NCI-H2196 (cell line): ENCODE results near the gene TTC16.
A peak's percentile ranks its signal among the peaks of the same experiment; 100 is the strongest.

ENCODE experiments used
- DNase-seq: peaks from one replicate; lab custom pipeline; 2025; ENCODE audit not compliant: unreplicated experiment; lab: John Stamatoyannopoulos, UW

Gene TTC16

DNA sequence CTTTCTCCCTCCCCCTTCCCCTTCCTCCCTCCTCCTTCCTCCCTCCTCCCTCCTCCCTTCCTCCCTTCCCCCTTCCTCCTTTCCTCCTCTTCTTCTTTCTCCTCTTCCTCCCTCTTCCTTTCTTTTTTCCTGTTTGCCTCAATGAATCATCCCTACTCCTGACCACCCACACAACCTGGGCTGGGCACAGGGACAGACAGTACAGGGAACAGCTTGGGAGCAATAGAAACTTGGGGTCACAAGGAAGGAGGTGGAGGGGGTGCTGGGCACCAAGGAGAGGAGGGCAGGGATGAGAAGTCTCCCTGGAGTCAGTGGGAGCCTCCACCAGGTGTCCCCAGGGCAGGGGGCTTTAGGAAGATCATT, 5.0 kb downstream of the TTC16 start:
- no peak for DNase-seq

DNA sequence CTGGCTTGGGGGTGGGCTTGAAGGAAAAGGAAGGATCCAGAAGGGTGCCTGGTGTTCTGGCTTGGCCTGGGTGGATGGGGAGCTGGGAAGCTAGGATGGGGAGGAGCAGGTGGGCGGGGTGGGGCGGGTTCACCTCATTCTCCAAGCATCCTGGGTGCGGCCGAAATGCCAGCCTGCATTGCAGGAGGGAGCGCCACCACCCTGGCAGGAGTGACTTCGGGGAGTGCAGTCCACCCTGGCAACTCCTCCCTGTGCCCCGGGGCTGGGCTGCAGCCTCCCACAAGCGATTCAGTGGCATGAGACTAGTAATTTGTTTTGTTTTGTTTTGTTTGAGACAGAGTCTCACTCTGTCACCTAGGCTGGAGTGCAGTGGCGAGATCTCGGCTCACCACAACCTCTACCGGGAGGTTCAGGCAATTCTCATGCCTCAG, 5.5 kb downstream of the TTC16 start:
- no peak for DNase-seq

DNA sequence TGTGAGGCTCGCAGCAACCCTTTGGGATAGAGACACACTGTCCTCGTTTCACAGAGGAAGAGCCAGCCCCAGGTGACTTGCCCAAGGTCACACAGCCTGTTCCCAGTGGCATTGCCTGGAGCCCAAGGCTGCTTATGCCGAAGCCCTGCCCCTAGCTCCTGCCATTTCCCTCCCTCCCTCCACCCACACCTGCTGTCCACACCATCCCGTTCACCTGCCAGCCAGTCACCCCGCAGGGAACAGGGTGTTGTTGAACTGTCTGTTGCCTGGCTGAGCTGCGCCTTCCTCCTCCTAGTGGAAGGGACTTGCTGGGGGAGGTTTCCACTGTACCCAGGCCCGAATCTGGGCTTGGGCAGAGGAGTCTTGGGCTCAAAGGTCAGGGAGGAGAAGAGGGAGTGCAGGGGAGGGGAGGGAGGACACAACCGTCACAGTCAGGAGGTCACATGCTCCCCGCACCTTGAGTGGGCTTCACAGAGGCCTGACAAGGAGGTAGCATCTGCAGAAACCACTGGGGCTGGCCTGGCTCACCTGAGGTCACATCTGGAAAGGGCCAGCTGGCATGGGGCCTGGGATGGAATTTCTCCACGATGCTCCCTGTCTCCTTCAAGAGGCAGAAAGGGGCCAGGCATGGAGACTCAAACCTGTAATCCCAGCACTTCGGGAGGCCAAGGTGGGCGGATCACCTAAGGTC, 6.3 kb downstream of the TTC16 start:
- no peak for DNase-seq

DNA sequence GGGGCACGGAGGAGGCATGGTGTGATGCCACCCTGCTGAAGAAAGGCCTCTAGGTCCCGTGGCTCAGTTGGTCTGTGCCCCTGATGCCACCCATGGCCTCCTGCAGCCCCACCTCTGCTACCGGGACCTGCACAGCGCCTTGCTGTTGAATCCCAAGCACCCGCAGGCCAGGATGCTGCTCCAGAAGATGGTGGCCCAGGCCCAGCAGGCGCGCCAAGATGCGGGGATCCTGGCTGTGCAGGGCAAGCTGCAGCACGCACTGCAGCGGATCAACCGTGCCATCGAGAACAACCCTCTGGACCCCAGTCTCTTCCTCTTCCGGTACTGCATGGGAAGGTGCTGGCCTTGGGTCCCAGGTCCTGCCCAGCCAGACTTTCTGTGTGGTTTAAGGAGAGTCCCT, 7.1 kb downstream of the TTC16 start:
- no peak for DNase-seq

DNA sequence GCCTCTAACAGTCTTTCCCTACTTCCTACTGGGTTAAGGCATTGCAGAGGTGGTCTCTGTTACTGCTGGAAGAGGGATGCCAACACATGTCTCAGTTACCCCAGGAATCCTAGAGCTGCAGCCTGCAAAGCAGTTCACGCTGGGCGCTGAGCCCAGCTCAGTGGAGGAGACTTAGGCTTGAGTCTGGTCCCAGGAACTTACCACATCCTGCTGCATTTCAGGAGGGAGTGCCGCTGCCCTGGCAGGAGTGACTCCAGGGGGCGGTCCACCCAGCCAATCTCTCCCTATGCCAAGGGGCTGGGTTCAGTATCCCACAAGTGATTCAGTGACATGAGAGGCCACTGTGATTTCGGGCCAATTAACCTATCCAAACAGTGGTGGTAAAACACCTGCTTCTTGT, 7.6 kb downstream of the TTC16 start:
- DNase-seq = peak; percentile 65

DNA sequence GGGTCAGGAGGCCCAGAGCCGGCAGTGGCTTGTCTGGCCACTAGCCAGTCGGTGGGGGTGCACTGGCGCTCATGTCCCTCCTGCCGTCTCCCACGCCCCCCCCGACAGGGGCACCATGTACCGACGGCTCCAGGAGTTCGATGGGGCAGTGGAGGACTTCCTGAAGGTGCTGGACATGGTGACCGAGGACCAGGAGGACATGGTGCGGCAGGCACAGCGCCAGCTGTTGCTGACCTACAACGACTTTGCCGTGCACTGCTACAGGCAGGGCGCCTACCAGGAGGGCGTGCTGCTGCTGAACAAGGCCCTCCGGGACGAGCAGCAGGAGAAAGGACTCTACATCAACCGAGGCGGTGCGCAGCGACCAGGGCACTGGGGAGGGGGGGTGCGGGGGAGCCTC, 8.1 kb downstream of the TTC16 start:
- DNase-seq = peak; percentile 39

DNA sequence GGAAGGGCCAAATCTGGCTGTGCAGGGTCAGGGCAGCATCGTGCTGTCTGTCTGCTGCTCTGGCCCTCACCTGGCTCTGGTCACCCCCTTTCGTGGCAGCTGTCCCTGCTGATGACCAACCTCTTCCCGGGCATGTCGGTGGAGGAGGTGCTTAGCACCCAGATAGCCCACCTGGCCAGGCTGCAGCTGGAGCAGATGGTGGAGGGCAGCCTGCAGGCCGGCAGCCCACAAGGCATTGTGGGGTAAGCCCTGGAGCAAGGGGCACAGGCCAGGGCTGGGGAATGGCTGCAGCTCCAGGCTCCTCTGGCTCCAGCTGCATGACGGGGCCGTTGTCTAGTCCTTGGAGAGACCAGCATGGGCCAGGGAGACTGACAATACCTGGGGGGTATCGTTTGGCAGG, 11.0 kb downstream of the TTC16 start:
- no peak for DNase-seq

DNA sequence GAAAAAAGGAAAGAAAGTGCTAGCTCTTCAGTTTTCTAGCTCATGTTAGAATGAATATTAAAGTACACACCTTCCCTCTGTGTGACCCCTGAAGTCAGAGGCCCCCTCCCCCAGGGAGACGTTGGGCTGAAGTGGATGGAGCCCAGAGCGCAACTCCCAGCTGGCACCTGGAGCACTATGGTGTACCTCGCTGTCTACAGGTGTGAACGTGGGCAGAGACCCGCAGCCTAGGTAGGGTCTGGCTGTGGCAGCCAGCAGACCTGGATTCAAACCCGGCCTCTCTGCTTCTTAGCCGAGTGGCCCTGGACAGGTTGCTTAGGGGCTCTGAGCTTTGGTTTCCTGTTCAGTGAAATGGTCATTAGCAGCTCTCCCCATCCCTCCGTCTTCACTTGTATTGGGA, 12.9 kb downstream of the TTC16 start:
- no peak for DNase-seq

DNA sequence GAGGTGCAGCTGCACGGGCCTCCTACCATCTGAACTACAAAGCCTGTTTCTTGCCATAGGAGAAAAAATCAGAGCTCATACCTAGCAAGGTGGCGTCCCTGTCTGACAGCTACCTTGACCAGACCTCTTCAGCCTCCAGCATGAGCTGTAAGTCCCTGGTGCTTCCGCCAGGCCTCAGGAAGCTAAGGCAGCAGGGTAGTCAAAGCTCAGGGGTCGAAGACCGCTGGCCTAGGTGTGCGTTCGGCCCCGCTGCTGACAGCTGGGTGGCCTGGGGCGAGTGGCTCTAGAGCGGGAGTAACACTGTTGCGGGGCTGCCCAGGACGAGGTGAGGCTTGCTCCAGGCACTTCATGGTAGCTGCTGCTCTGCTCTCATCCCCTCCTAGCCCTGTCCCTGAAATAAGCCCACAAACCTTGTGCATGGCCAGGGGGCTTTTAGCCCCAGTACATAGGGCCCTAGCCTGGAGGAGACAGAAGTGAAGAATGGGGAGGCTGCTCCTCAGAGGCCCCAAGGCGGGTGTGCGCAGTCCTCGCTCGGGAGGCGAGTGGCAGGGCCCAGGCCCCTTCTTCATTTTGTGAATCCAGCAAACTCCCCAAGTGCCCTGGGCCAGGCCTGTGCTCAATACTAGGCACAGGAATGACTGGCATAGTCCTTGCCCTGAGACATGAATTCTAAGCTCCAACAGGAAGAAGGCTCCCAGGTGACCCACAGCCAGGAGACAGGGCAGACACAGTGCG, 13.8 kb downstream of the TTC16 start:
- DNase-seq = no peak

DNA sequence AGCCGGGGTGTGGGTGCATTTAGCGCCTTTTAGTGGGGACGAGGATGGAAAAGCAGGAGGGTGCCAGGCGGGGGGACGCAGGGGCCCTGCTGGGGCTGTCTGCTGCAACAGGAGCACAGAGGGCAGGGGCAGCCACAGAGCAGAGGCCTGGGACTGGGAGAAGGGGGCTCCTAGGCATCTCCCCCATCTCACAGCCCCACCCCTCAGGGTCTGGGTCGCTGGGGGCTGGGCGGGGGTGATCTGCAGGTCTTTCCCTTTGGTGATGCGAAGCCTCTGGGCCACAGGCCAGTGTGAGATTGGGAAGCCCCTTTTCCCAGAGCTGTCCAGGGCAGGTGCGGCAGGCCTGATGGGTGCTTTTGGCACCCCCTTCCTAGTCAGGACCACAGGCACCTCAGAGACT, 14.4 kb downstream of the TTC16 start:
- DNase-seq = no peak

DNA sequence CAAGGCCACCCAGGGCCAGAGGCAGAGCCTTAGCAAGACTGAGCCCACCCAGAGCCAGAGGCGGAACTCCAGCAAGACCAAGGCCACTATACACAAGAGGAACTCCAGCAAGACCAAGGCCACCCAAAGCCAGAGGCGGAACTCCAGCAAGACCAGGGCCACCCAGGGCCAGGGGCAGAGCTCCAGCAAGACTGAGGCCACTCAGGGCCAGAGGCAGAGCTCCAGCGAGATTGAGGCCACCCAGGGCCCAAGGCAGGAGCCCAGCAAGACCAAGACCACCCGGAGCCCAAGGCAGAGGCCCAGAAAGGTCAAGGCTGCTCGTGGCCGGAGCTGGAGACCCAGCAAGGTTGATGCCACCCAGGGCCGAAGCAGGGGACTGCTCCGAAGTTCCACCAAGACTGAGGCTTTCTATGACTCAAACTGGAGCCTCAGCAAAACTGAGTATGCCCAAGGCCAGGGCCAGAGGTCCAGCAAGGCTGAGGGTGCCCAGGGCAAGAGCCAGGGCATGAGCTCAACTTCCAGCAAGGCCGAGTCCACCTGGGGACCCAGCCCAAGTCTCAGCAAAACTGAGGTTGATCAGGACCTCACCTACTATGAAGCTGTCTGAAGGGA, 15.0 kb downstream of the TTC16 start:
- DNase-seq = no peak

DNA sequence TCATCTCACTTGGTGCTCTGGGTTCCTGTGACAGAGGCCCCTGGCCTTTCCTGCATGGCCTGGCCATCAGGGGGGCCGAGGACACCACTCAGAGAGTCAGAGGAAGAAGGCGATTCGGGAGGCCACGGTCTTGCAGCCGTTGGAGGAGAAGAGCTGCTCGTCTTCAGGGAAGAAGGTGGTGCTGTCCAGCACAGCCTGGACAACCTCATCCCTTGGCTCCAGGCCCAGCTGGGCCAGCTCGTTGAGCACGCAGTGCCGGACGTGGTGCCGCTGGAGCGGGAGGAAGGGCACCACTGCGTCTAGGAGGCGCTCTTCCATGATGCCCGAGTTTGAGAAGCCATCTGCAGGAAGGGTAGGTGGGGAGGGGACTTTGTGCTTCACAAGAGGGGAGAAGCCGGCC, 16.1 kb downstream of the TTC16 start:
- DNase-seq = no peak

DNA sequence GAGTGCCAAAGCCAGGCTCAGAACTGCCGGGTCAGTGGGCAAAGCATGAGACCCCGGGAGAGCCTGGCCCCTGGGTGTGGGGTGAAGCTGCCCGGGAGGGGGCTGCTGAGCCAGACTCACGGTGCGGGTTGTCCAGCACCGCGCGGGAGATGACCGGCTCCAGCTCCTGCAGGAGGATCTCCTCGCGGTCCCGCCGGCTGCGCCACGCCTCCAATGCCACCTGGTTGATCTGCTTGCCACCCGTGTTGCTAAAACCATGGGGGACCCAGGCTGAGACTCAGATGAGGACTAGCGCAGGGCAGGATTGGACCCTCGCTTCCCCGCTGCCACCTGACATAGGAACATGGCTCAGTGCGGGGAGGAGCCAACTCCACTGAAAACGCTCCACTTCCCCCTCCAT, 16.6 kb downstream of the TTC16 start:
- no peak for DNase-seq

DNA sequence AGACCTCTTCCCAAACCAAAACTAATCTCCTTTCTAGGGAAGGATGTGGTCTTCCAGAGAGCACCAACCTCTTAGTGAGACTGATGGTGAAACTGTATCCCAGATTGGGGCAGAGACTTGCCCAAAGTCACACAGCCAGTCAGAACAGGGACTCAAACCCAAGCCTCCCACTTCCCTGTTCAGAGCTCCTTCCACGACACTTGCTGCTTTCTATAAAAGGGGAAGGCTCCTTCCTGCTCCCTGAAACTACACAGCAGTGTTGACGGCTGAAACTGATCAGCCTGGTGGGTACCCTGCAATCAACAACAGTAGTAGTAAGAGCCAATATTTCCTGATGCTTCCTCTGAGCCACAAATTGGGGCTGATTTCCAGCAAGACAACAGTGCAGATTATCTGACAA, 17.7 kb downstream of the TTC16 start:
- DNase-seq = no peak

DNA sequence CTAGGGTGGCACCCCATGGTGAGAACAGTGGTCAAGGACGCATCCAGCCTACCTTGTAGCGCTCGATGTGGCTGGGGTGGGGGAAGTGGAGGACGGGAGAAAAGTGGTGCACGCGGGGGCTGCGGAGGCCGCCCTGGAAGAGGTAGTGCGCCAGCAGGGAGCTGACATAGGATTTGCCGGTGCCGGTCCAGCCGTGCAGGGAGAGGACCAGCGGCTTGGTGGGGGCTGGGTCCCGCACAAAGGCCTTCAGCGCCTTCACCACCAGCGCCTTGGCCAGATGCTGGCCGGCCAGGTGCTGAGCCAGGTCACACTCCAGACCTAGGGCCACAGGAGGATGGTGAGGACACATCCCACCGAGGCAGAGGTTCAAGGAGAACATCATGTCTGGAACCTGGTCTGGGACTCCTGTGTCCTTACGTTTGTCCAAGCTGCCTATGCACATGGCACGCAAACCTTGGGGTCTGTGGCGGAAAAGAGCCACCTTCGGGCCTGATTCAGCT, 18.4 kb downstream of the TTC16 start:
- DNase-seq = no peak

DNA sequence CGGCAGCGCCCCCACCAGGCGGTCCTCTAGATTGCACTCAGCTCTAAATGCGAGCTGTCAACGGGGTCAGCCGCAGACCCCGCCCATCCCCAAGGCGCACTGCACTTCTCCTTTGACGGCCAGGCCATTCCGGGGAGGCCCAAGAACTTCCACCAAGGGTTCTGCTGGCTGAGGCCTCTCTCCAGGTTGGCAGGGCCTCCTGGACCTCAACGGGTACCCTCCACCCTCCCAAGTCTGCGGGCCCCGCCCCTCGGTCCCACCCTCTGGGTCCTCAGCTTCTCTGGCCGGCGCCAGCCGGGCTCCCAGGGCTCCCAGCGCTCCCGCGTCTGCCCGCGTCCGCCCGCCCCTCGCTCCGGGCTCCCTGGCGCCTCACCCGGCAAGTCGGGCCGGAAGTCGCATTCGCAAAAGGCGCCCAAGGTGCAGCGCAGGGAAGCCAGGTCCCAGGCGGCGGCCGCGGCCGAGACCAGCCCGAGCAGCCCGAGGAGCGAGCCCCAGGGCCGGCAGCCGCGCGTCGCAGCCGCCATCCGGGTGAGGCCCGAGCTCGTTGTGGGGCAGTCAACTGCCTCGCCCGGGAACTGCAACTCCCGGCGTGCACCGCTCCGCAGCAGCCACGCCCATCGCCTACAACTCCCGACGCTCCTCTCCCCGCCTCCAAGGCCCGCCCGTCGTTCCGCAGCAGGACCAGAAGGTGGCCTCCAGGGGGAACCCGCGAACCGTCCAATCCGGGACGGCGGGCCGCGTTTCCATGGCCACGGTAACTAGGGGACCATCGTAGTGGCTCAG, 19.1 kb downstream of the TTC16 start, which contains the start of gene TOR2A:
TSS of gene TOR2A (minus strand) at position 548 of the 783 bp plus-strand sequence. CDS start at position 524, 24 bp downstream.
- DNase-seq = peak; percentile 97

DNA sequence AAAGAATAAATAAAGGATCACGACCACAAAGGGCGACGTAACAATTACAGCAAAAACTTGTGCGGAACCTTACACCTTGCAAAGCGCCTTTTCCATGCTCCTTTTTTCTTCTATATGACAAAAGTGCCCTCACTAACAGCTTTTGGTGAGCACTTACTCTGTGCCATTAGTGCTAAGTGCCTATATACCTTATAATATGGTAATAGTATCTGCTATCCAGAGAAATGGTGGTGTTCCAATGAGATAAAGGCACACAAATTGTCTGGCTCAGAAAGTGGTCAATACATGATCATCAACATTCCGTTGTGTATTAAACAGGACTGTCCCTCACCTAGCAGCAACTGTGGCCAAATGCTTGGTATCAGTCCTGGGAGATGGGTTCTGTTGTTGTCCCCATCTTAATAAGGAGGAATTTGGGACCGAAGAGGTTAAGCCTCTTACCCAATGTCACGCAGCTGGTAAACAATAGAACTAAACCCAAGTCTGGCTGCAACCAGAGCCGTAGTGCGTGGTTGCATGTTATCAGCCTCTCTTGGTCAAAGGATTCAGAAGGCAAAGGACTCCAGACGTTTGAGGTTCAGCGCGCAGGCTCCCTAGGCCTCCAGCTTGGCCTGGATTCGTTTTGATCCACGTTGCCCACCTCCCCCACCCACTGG, 19.8 kb downstream of the TTC16 start:
- DNase-seq = no peak

DNA sequence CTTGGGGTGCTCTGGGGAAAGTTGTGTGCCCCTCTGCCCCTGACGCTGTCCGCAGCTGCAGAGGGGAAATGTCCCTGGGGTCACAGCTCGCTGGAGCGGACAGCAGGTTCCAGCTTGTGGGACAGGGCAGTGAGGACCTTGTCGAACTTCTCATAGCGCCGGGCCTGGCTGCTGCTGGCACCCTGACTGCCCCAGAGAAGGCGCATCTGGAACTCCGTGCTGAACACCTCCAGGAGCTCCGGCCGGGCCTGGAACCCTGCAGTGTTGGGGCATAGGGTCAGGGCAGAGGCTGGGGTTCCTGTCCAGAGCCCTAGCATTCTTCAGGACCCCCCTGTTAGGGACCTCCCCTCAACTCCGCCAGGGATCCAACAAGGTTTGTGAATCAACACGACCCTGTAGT, 22.8 kb downstream of the TTC16 start:
- no peak for DNase-seq

DNA sequence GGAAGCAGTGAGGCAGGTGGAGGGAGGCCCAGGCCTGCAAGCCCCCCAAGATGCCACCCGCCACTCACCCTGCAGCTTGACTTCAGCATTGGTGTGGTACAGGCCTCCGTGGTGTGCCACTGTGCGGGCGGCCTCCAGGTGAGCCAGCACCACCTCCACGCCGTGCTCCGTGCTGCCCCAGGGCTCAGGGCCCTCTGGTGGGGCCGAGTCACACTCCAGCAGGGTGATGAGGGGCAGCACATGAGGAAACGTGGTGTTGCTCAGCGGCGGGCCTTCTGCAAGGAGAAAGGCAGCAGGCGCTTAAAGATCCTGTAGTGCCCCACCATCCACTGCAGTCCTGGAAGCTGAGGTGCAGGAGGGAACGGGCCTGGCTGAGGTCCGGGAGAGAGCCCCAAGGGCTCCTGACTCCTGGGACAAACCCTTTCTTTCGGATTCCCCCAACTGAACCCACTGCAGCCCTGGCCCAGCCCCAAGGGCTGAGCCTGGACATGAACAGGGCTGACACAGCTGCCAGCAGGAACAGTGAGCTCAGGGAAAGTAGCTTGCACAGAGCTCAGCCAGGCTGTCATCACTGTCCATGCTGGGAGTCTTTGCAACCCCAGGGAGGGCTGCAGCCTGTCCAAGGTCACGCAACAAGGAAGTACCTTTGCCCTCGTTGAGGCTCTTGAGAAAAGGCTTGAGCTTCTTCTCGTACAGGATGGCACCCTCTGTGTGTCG, 23.9 kb downstream of the TTC16 start:
- no peak for DNase-seq

DNA sequence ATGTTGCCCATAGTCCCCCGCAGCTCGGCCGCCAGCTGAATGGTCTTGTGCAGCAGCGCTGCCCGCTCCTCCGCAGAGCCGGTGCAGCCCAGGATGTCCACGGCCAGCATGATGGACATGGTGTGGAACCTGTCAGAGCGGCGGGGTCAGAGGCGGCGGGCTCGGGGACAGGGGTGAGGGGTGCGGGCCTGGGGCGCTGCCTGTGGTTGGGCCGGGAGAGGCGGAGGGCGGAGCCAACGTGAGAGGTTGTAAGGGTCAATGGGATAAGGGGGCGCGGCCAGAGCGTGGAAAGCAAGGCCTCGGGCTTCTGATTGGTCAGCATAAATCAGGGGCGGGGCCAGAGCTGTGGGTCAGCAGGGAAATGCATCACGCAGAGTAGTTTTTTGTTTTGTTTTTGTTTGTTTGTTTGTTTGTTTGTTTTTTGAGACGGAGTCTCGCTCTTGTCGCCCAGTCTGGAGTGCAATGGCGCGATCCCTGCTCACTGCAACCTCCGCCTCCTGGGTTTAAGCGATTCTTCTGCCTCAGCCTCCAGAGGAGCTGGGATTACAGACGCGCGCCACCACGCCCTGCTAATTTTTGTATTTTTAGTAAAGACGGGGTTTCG, 26.1 kb downstream of the TTC16 start:
- DNase-seq = no peak
